Aorta (tissue), 5 donors: ENCODE data around the gene BTN2A1. TPM values are rescaled to one million over a fixed set of nuclear protein-coding genes. Genes with fewer than 3 reads are reported as not detected.
"Not testable (repeated sequence)": the region's sequence is repeated elsewhere in the genome, so short reads cannot be mapped to it uniquely, and the experiment has no call there.

Source experiments
- ATAC-seq: fragments of 200-7000 bp; cut with Tn5 transposase; one replicate; pipeline ENCODE4 v1.9.1; 2022; ENCODE audit warnings: moderate library complexity; ENCODE audit not compliant: low FRiP score
- DNase-seq, 2 donors: peaks; one replicate each; pipeline ENCODE4 v3.0.0-alpha.2; 2020
- H3K27ac ChIP-seq, 2 donors: one replicate each; pipeline ENCODE4 v1.5.1; 2013; ENCODE audit warnings: low read length in 2 of 2, mild to moderate bottlenecking in 2 of 2, moderate library complexity in 2 of 2, control low read depth in 1 of 2, inconsistent platforms in 1 of 2, low read depth in 1 of 2
- H3K27me3 ChIP-seq, 2 donors: one replicate each; pipeline ENCODE4 v1.6.1; 2013; ENCODE audit warnings: control low read depth in 1 of 2, low read length in 1 of 2, mild to moderate bottlenecking in 1 of 2, moderate library complexity in 1 of 2; ENCODE audit not compliant: insufficient read depth in 2 of 2, control insufficient read depth in 1 of 2
- H3K36me3 ChIP-seq, 2 donors: one replicate each; pipeline ENCODE4 v1.6.1; 2013; ENCODE audit warnings: control low read depth in 1 of 2, low read length in 1 of 2, mild to moderate bottlenecking in 1 of 2; ENCODE audit not compliant: insufficient read depth in 2 of 2, control insufficient read depth in 1 of 2
- H3K4me1 ChIP-seq, 2 donors: one replicate each; pipeline ENCODE4 v1.6.1; 2013; ENCODE audit warnings: low read length in 2 of 2, control low read depth in 1 of 2, mild to moderate bottlenecking in 1 of 2, moderate library complexity in 1 of 2; ENCODE audit not compliant: insufficient read depth in 2 of 2, control insufficient read depth in 1 of 2
- H3K4me3 ChIP-seq, 2 donors: one replicate each; pipeline ENCODE4 v1.5.1; 2013; ENCODE audit warnings: low read length in 2 of 2, control low read depth in 1 of 2, mild to moderate bottlenecking in 1 of 2
- H3K9me3 ChIP-seq: one replicate; pipeline ENCODE4 v1.6.1; 2013; ENCODE audit warnings: mild to moderate bottlenecking, low read length; ENCODE audit not compliant: control insufficient read depth
- WGBS, 2 donors: extraction: QIAGEN DNeasy Blood & Tissue Kit; methylation state at CpG; one replicate each; pipeline ENCODE4 v1.1.7; 2013; 5-methylcytosine and 5-hydroxymethylcytosine counted together
- intact Hi-C, 2 donors: fragments of 100-400 bp; cut with DNase I; formaldehyde crosslinking; loops; one replicate each; pipeline versions ENCODE4 v1.14.2 to v1.15.0; 2022
- polyA plus RNA-seq, 2 donors: library from polyadenylated mRNA; stranded (reverse); fragments of 200-250 nt; gene quantifications; one replicate each; pipeline ENCODE4 v1.2.3, GENCODE V29; 2013
- total RNA-seq, 2 donors: library from RNA; stranded (reverse); fragmentation: NEBNext Ultra II Directional; extraction: Animal tissue kit (Norgen Biotek cat#: 25700); gene quantifications; one replicate each; pipeline ENCODE4 v1.2.1, GENCODE V29; 2021
- donor health status: healthy with polysubstance abuse.
- donor health status: Bipolar disorder and iron deficiency.
- donor health status: DM: no; HTN: no; CAD: no.
- donor health status: DM: no; HTN: no; CAD: no.
- donor health status: DM: yes; HTN: yes; CAD: no.

Gene BTN2A1
- total and polyA plus RNA-seq, 4 donors = 14.1 to 41.6 (median 39.0) TPM

DNA sequence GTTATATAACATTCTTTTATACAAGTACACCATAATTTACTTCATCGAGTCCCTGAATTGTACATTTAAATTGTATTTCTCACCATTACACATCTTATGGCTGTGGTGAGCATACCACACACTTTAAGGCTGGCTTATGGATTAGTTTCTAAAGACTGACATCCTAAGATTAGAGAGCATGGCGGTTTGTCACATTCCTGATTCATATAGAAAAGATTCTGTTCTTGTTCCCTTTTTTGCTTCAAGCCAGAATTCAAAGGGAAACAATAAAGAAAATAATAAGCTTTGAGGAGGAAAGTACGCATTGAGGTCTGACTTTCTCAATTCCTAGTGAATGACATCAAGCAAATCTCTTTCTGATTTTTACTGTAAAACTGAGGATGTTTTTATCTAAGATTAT is 44.9 kb downstream of the BTN2A1 start:
- Histone ChIP-seq H3K27ac (no peak overlapping the region), H3K4me1 (no peaks in the 10 kb centered on the region), H3K4me3 (no peak overlapping the region), H3K9me3 (no peaks in the 10 kb centered on the region), H3K27me3 (no peaks in the 10 kb centered on the region), H3K36me3 (no peaks in the 10 kb centered on the region)
- ATAC-seq (no peak), DNase-seq (no peak)
- WGBS, 2 donors = 93 to 97% methylated on average over 3 of the region's 3 CpGs
- intact Hi-C loops = no loop called here

- Histone ChIP-seq H3K4me1 (no peaks in the 10 kb centered on the region), H3K9me3 (peaks cover 1% of the 10 kb centered on the region), H3K36me3 (no peaks in the 10 kb centered on the region), H3K4me3 (no peak overlapping the region), H3K27ac (no peak overlapping the region), H3K27me3 (no peaks in the 10 kb centered on the region)
- ATAC-seq (no peak), DNase-seq (no peak)
- intact Hi-C loops = no loop called here
- 83 to 86% methylated on average over 3 of the region's 3 CpGs for WGBS, 2 donors
Measured at GRCh38 chr6:26507658-26508057, 49.9 kb downstream of the BTN2A1 start.

- ATAC-seq, DNase-seq, H3K9me3 ChIP-seq, intact Hi-C loops, H3K27me3 ChIP-seq, H3K4me3 ChIP-seq, H3K36me3 ChIP-seq, H3K27ac ChIP-seq, H3K4me1 ChIP-seq: not testable (repeated sequence)
- WGBS, 2 donors = 83 to 88% methylated on average over 8 of the region's 8 CpGs
Measured at GRCh38 chr6:26511033-26511432, 53.3 kb downstream of the BTN2A1 start.

GRCh38 chr6:26514984-26515383 is 57.2 kb downstream of the BTN2A1 start:
- H3K4me3 ChIP-seq = no peak overlapping the region
- DNase-seq (no peak), ATAC-seq (no peak)
- intact Hi-C loops = loop anchor here in 1 of 2 donors (5.0 kb wide), 1 partner anchor 38 kb away; no protein-coding TSS in a partner anchor
- H3K27me3 ChIP-seq = no peaks in the 10 kb centered on the region
- H3K4me1 ChIP-seq = no peaks in the 10 kb centered on the region
- no peaks in the 10 kb centered on the region for H3K36me3 ChIP-seq
- H3K27ac ChIP-seq = no peak overlapping the region
- peaks cover 1% of the 10 kb centered on the region for H3K9me3 ChIP-seq
- 87 to 88% methylated on average over 2 of the region's 2 CpGs for whole genome bisulfite sequencing, 2 donors

GRCh38 chr6:26516481-26517427 is 59.0 kb downstream of the BTN2A1 start:
- WGBS, 2 donors = 81 to 88% methylated on average over 9 of the region's 9 CpGs
- no peak overlapping the region for H3K4me3 ChIP-seq
- intact Hi-C loops = loop anchor here in 1 of 2 donors (5.0 kb wide), 1 partner anchor 39 kb away; no protein-coding TSS in a partner anchor
- ATAC-seq (no peak), DNase-seq (no peak)
- no peaks in the 10 kb centered on the region for H3K36me3 ChIP-seq
- no peak overlapping the region for H3K27ac ChIP-seq
- no peaks in the 10 kb centered on the region for H3K27me3 ChIP-seq
- peaks cover 0 to 1% of the 10 kb centered on the region in 2 donors for H3K4me1 ChIP-seq
- H3K9me3 ChIP-seq = no peaks in the 10 kb centered on the region

Other genes starting within 250 kb of the BTN2A1 start
- 10 to 100 TPM; 12.8 to 53.7 TPM for gene BTN3A2, start 92.8 kb upstream of the BTN2A1 start, total RNA-seq
- gene BTN3A2, start 92.8 kb upstream of the BTN2A1 start, polyA plus RNA-seq = 10 to 100 TPM in 1 of 2 donors, 1 to 10 TPM in 1; 9.1 to 18.2 TPM
- 10 to 100 TPM; 15.7 to 22.3 TPM for gene BTN2A2, start 74.8 kb upstream of the BTN2A1 start, total RNA-seq
- gene BTN2A2, start 74.8 kb upstream of the BTN2A1 start, polyA plus RNA-seq = 10 to 100 TPM in 1 of 2 donors, 1 to 10 TPM in 1; 3.9 to 13.4 TPM
- 10 to 100 TPM; 12.0 to 40.7 TPM for gene BTN3A1, start 55.7 kb upstream of the BTN2A1 start, total RNA-seq
- gene BTN3A1, start 55.7 kb upstream of the BTN2A1 start, polyA plus RNA-seq = 10 to 100 TPM in 1 of 2 donors, 1 to 10 TPM in 1; 3.5 to 11.8 TPM
- 10 to 100 TPM; 12.8 to 45.1 TPM for gene BTN3A3, start 17.5 kb upstream of the BTN2A1 start, total RNA-seq
- 1 to 10 TPM; 3.1 to 9.7 TPM for gene BTN3A3, start 17.5 kb upstream of the BTN2A1 start, polyA plus RNA-seq
- not detected for gene BTN1A1, start 42.3 kb downstream of the BTN2A1 start, total RNA-seq
- not detected for gene BTN1A1, start 42.3 kb downstream of the BTN2A1 start, polyA plus RNA-seq
- gene HMGN4, start 80.4 kb downstream of the BTN2A1 start, total RNA-seq = 10 to 100 TPM; 48.4 to 69.0 TPM
- 10 to 100 TPM; 36.4 to 43.8 TPM for gene HMGN4, start 80.4 kb downstream of the BTN2A1 start, polyA plus RNA-seq
- gene ABT1, start 139.0 kb downstream of the BTN2A1 start, total RNA-seq = 10 to 100 TPM; 10.7 TPM
- gene ABT1, start 139.0 kb downstream of the BTN2A1 start, polyA plus RNA-seq = 10 to 100 TPM in 1 of 2 donors, 1 to 10 TPM in 1; 8.4 to 10.3 TPM
- 10 to 100 TPM; 21.8 to 30.3 TPM for gene ZNF322, start 201.8 kb downstream of the BTN2A1 start, total RNA-seq
- gene ZNF322, start 201.8 kb downstream of the BTN2A1 start, polyA plus RNA-seq = 10 to 100 TPM in 1 of 2 donors, 1 to 10 TPM in 1; 7.9 to 10.3 TPM